Measurements from ENCODE around the gene MYO18A.

The MYO18A gene

DNA sequence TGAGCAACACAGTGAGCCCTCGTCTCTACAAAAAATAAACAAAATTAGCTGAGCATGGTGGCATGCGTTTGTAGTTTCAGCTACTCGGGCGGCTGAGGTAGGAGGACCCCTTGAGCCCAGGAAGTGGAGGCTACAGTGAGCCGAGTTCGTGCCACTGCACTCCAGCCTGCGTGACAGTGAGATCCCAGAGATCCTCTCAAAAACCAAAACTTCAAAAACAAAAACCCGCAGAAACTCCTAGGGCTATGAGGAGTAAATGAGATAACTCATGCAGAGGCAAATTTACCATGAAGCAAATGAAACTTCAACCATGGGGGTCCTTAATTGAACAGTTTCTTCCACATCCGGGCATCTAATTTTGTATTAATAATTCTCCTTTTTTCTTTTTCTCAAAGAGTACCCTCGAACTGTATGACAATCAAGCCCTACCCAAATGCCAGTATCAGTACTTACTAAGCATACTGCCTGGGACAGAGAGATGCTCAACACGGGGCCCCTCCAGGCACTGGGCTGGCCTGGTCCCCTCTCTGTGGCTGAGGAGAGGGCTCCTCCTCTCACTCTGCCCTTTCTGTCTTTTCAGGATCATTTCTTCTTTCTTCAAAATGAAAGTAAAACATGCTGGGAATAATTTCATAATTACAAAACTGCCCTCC lies 138.0 kb downstream of the MYO18A start:
- in situ Hi-C loops (cut with HindIII; ENCODE audit: low sequenced_read_pairs) = no loop called here
- no peak for DNase-seq (ENCODE audit: low read depth, low spot score)
- no peak for TF ChIP-seq CTCF (IDR thresholded peaks at IDR 0.05; ENCODE audit: low read depth, low read length)
- no peak overlapping the region for H3K4me3 ChIP-seq (ENCODE audit: low read depth, low read length)

DNA sequence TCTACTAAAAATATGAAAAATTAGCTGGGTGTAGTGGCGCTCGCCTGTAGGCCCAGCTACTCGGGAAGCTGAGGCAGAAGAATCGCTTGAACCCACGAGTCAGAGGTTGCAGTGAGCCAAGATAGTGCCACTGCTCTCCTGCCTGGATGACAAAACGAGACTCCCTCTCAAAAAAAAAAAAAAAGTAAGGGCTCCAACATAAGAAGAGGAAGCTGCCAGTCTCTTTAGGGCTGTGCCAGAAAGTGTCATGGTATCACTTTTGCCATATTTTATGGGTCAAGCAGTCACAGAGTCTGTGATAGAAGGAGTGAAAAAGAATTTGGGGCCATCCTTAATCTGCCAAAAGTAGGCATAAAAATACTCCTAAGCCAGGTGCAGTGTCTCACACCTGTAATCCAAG lies 138.6 kb downstream of the MYO18A start:
- H3K4me3 ChIP-seq (ENCODE audit: low read depth, low read length) = no peak overlapping the region
- DNase-seq (ENCODE audit: low read depth, low spot score) = no peak
- in situ Hi-C loops (cut with HindIII; ENCODE audit: low sequenced_read_pairs) = no loop called here
- TF ChIP-seq CTCF (IDR thresholded peaks at IDR 0.05; ENCODE audit: low read depth, low read length) = no peak

GRCh38 chr17:29041091-29041490 lies 139.1 kb downstream of the MYO18A start:
- in situ Hi-C loops (cut with HindIII; ENCODE audit: low sequenced_read_pairs) = no loop called here
- H3K4me3 ChIP-seq (ENCODE audit: low read depth, low read length) = no peak overlapping the region
- TF ChIP-seq CTCF (IDR thresholded peaks at IDR 0.05; ENCODE audit: low read depth, low read length) = no peak
- DNase-seq (ENCODE audit: low read depth, low spot score) = no peak

GRCh38 chr17:29039764-29040598 lies 140.2 kb downstream of the MYO18A start:
- peak; percentile 90 for DNase-seq (ENCODE audit: low read depth, low spot score)
- TF ChIP-seq CTCF (IDR thresholded peaks at IDR 0.05; ENCODE audit: low read depth, low read length) = no peak
- in situ Hi-C loops (cut with HindIII; ENCODE audit: low sequenced_read_pairs) = no loop called here
- no peak overlapping the region for H3K4me3 ChIP-seq (ENCODE audit: low read depth, low read length)

- no peak for DNase-seq (ENCODE audit: low read depth, low spot score)
- TF ChIP-seq CTCF (IDR thresholded peaks at IDR 0.05; ENCODE audit: low read depth, low read length) = no peak
- in situ Hi-C loops (cut with HindIII; ENCODE audit: low sequenced_read_pairs) = no loop called here
- H3K4me3 ChIP-seq (ENCODE audit: low read depth, low read length) = no peak overlapping the region
These were observed 142.0 kb downstream of the MYO18A start for GRCh38 chr17:29038085-29038795.

GRCh38 chr17:29037739-29038084 lies 142.5 kb downstream of the MYO18A start:
- no peak overlapping the region for H3K4me3 ChIP-seq (ENCODE audit: low read depth, low read length)
- TF ChIP-seq CTCF (IDR thresholded peaks at IDR 0.05; ENCODE audit: low read depth, low read length) = no peak
- in situ Hi-C loops (cut with HindIII; ENCODE audit: low sequenced_read_pairs) = no loop called here
- no peak for DNase-seq (ENCODE audit: low read depth, low spot score)
